Body of pancreas (tissue), 4 donors: ENCODE data around the gene FANCM. TPM values are rescaled to one million over a fixed set of nuclear protein-coding genes. Genes with fewer than 3 reads are reported as not detected.

Experiments used
- ATAC-seq: fragments of 150-250 bp; one replicate; pipeline ENCODE4 v1.9.1; 2016
- DNase-seq, 4 donors: peaks; one replicate each; pipeline ENCODE4 v3.0.0-alpha.2; 2019
- H3K27ac ChIP-seq, 4 donors: fragments of 200-600 bp; sonication (generic); 1 replicate in 3 of 4; 2 replicates in 1 of 4; pipeline versions ENCODE4 v1.5.1 to v1.6.1; 2016 to 2019; ENCODE audit warnings: mild to moderate bottlenecking in 1 of 4, mixed read lengths in 1 of 4, moderate library complexity in 1 of 4
- H3K27me3 ChIP-seq, 2 donors: fragments of 200-600 bp; sonication (generic); one replicate each; pipeline ENCODE4 v1.6.0; 2016; ENCODE audit warnings: mild to moderate bottlenecking in 1 of 2
- H3K36me3 ChIP-seq, 2 donors: fragments of 200-600 bp; sonication (generic); replicated peaks in 1 of 2; 2 replicates each; pipeline ENCODE4 v1.5.1; 2016; ENCODE audit warnings: low read depth in 2 of 2; ENCODE audit not compliant: insufficient read depth in 1 of 2
- H3K4me1 ChIP-seq: fragments of 200-600 bp; sonication (generic); one replicate; pipeline ENCODE4 v1.6.0; 2016
- H3K4me3 ChIP-seq, 2 donors: fragments of 200-600 bp; sonication (generic); 1 replicate in 1 of 2; 2 replicates in 1 of 2; pipeline ENCODE4 v1.5.1; 2016 to 2019
- H3K9me3 ChIP-seq, 3 donors: fragments of 200-600 bp; sonication (generic); 1 replicate in 2 of 3; 2 replicates in 1 of 3; pipeline ENCODE4 v1.5.1; 2016
- CTCF ChIP-seq, 7 experiments: fragments of 450-650 bp in 4 of 7; fragments of 200-600 bp in 3 of 7; sonication (generic) in 3 of 7; IDR thresholded peaks; one replicate each; pipeline ENCODE4 v1.5.1; 2016 to 2019; ENCODE audit warnings: antibody characterized with exemption in 7 of 7
- POLR2A ChIP-seq, 3 donors: fragments of 450-650 bp; IDR thresholded peaks; one replicate each; pipeline ENCODE4 v1.6.1; 2016; ENCODE audit warnings: antibody characterized with exemption in 3 of 3, mild to moderate bottlenecking in 2 of 3
- WGBS, 2 donors: methylation state at CpG; one replicate each; pipeline ENCODE4 v1.1.5; 2017; 5-methylcytosine and 5-hydroxymethylcytosine counted together
- intact Hi-C: fragments of 100-400 bp; cut with DNase I; formaldehyde crosslinking; loops from one replicate; pipeline ENCODE4 v1.15.1; 2023
- total RNA-seq, 2 donors: library from RNA; depleted of rRNA; stranded (reverse); fragments of >200 nt; gene quantifications; one replicate each; pipeline ENCODE4 v1.1.0, GENCODE V29; 2016

The FANCM gene
- total RNA-seq, 2 donors from 2014 or later: 3.4 to 4.3 TPM

- H3K27ac ChIP-seq: no peak overlapping the region
- H3K4me3 ChIP-seq: no peak overlapping the region
- no peaks in the 10 kb centered on the region for H3K4me1 ChIP-seq
- intact Hi-C loops: no loop called here
- no peaks in the 10 kb centered on the region for H3K27me3 ChIP-seq
- WGBS, 2 donors: 93 to 95% methylated on average over 1 of the region's 1 CpG
- ATAC-seq (no peak), DNase-seq (no peak)
- TF ChIP-seq POLR2A (IDR thresholded peaks at IDR 0.05) (no peak), CTCF (IDR thresholded peaks at IDR 0.05) (no peak)
- no peaks in the 10 kb centered on the region for H3K9me3 ChIP-seq
- no peaks in the 10 kb centered on the region for H3K36me3 ChIP-seq
These were observed 63.5 kb downstream of the FANCM start for GRCh38 chr14:45199230-45199629.

- H3K9me3 ChIP-seq: no peaks in the 10 kb centered on the region
- no peaks in the 10 kb centered on the region for H3K4me1 ChIP-seq
- intact Hi-C loops: no loop called here
- WGBS, 2 donors: 77 to 100% methylated on average over 1 of the region's 1 CpG
- TF ChIP-seq POLR2A (IDR thresholded peaks at IDR 0.05) (no peak), CTCF (IDR thresholded peaks at IDR 0.05) (no peak)
- no peak for DNase-seq
- ATAC-seq: no peak
- H3K36me3 ChIP-seq: no peaks in the 10 kb centered on the region
- no peaks in the 10 kb centered on the region for H3K27me3 ChIP-seq
- H3K4me3 ChIP-seq: no peak overlapping the region
- no peak overlapping the region for H3K27ac ChIP-seq
These were observed 66.2 kb downstream of the FANCM start for GRCh38 chr14:45201905-45202304.

GRCh38 chr14:45204241-45204640 is 68.5 kb downstream of the FANCM start:
- DNase-seq: no peak
- Histone ChIP-seq H3K36me3 (no peaks in the 10 kb centered on the region), H3K27me3 (no peaks in the 10 kb centered on the region), H3K9me3 (no peaks in the 10 kb centered on the region), H3K4me1 (no peaks in the 10 kb centered on the region), H3K27ac (no peak overlapping the region), H3K4me3 (no peak overlapping the region)
- intact Hi-C loops: no loop called here
- no peak for TF ChIP-seq POLR2A (IDR thresholded peaks at IDR 0.05)
- no peak for TF ChIP-seq CTCF (IDR thresholded peaks at IDR 0.05)
- no peak for ATAC-seq

- Histone ChIP-seq H3K4me1 (peaks cover 28% of the 10 kb centered on the region), H3K27me3 (no peaks in the 10 kb centered on the region), H3K36me3 (peaks cover 0 to 2% of the 10 kb centered on the region in 2 donors), H3K27ac (no peak overlapping the region), H3K9me3 (no peaks in the 10 kb centered on the region), H3K4me3 (no peak overlapping the region)
- 93 to 100% methylated on average over 1 of the region's 1 CpG for WGBS, 2 donors
- ATAC-seq: no peak
- TF ChIP-seq CTCF (IDR thresholded peaks at IDR 0.05): no peak
- TF ChIP-seq POLR2A (IDR thresholded peaks at IDR 0.05): no peak
- DNase-seq: no peak
- intact Hi-C loops: no loop called here
These were observed 74.4 kb downstream of the FANCM start for GRCh38 chr14:45210159-45210558.

GRCh38 chr14:45211295-45211694 is 75.6 kb downstream of the FANCM start:
- Histone ChIP-seq H3K9me3 (no peaks in the 10 kb centered on the region), H3K36me3 (peaks cover 0 to 2% of the 10 kb centered on the region in 2 donors), H3K4me1 (peaks cover 28% of the 10 kb centered on the region), H3K27ac (peak overlapping the region in 2 of 4 donors; percentile 53 to 55), H3K4me3 (no peak overlapping the region), H3K27me3 (no peaks in the 10 kb centered on the region)
- 70 to 93% methylated on average over 1 of the region's 1 CpG for WGBS, 2 donors
- peak; percentile 56 for ATAC-seq
- no peak for TF ChIP-seq POLR2A (IDR thresholded peaks at IDR 0.05)
- intact Hi-C loops: no loop called here
- DNase-seq: no peak
